M059J (cell line): Measurements from ENCODE around the gene ENGASE. TPM values are rescaled to one million over a fixed set of nuclear protein-coding genes. Genes with fewer than 3 reads are reported as not detected.

Experiments
- DNase-seq: peaks from one replicate; pipeline ENCODE4 v3.0.0-alpha.2; 2012; ENCODE audit warnings: low read depth
- total RNA-seq: library from RNA; depleted of rRNA; stranded (reverse); fragments of >200 nt; shearing (Covaris generic); gene quantifications from 2 replicates; pipeline ENCODE4 v1.2.3, GENCODE V29; 2014; rRNA removed

Gene ENGASE
- total RNA-seq, 1 experiment from 2014 or later: 5.0 TPM

GRCh38 chr17:79135628-79136405 lies 61.2 kb downstream of the ENGASE start:
- no peak for DNase-seq

Other genes starting within 250 kb of the ENGASE start
- 18.4 and 26.1 TPM in 2 replicates for gene USP36, start 234.0 kb upstream of the ENGASE start, total RNA-seq
- 0.12 and 1.6 TPM in 2 replicates for gene CEP295NL, start 171.6 kb upstream of the ENGASE start, total RNA-seq
- 213 and 289 TPM in 2 replicates for gene TIMP2, start 149.4 kb upstream of the ENGASE start, total RNA-seq
- 787 and 1,162 TPM in 2 replicates for gene LGALS3BP, start 94.9 kb upstream of the ENGASE start, total RNA-seq
- gene CANT1, start 65.1 kb upstream of the ENGASE start, total RNA-seq: 70.5 and 85.3 TPM in 2 replicates
- 4.5 and 7.0 TPM in 2 replicates for gene C1QTNF1, start 50.7 kb upstream of the ENGASE start, total RNA-seq